PFSK-1 (cell line): ENCODE measurements around the gene PCARE.

ENCODE experiments used
- FOXP2 ChIP-seq: optimal IDR thresholded peaks from 2 replicates; pipeline ENCODE3; 2011; ENCODE audit warnings: borderline replicate concordance, control low read depth, inconsistent platforms; ENCODE audit not compliant: insufficient read depth; ENCODE audit errors: extremely low read length, extremely low read depth
- POLR2AphosphoS5 ChIP-seq: IDR thresholded peaks from 2 replicates; pipeline ENCODE4 v1.6.1; 2012; ENCODE audit warnings: low read depth, mild to moderate bottlenecking, control low read depth, low read length, moderate library complexity
- REST ChIP-seq, 2 experiments: IDR thresholded peaks; 2 replicates each; pipeline versions ENCODE4 v1.6.1 to v1.8.0; 2011 to 2012; ENCODE audit warnings: low read depth in 2 of 2, low read length in 2 of 2, control low read depth in 1 of 2, inconsistent platforms in 1 of 2, mild to moderate bottlenecking in 1 of 2, moderate library complexity in 1 of 2; ENCODE audit not compliant: insufficient read depth in 1 of 2
- SIN3A ChIP-seq: IDR thresholded peaks from 2 replicates; pipeline ENCODE4 v1.6.1; 2012; ENCODE audit warnings: mild to moderate bottlenecking, low read length, moderate library complexity, borderline replicate concordance; ENCODE audit not compliant: insufficient read depth

- no peak for TF ChIP-seq SIN3A
- no peak for TF ChIP-seq POLR2AphosphoS5
- TF ChIP-seq REST (IDR thresholded peaks at IDR 0.05; ENCODE audit: insufficient read depth in 1 of 2, low read depth in 2 of 2, low read length in 2 of 2), result no peak
- peak; percentile 12 for TF ChIP-seq FOXP2
Observed at GRCh38 chr2:29114946-29115609, 40.8 kb upstream of the PCARE start, which contains the start of gene CLIP4.
